ENCODE results near the gene DNAI4. TPM values are rescaled to one million over a fixed set of nuclear protein-coding genes. Genes with fewer than 3 reads are reported as not detected.

The DNAI4 gene
- total and polyA plus RNA-seq, 12 donors, result 0.44 to 24.5 (median 13.5) TPM

DNA sequence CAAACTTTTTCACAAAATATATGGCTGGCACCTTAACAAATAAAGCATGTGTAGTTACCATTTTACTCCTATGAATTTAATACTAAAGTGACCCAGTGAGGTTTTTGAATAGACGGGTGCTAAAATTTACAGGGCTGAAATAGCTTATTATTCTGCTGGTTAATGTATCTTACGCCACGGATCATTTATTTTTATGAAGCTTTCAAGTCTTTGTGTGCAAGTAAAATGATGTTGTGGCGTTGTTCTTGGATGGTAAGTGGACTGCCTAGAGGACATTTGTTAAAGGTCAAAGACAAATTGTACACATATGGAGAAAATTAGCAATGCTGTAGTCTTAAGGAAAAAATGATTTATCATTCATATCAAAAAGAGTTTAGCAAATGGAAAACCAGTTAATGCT, 146.4 kb downstream of the DNAI4 start:
- intact Hi-C loops (cut with DNase I), result loop anchor here in 1 of 10 donors (10.0 kb wide), 1 partner anchor 117 kb away; no protein-coding TSS in a partner anchor
- WGBS, 2 donors, result 90 to 94% methylated on average over 4 of the region's 4 CpGs

DNA sequence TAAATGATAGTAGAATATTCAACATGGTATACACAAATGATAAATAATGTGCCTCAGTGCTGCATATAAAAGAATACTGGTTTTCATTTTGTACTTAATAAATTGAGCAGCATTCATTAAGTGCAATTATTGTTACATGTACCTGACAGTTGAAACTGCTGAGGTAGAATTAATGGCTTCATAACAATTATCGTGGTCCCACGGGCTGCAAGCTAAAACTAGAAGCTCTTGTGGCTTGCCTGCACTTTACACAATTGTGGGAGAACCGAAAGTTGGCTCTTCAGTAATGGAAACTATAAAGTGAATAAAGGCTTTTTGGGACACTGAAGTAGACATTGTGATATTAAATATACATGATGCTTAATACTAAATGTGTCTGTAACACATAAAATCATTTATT, 146.8 kb downstream of the DNAI4 start:
- Histone ChIP-seq H3K36me3 (peaks cover 0 to 17% (median 0%) of the 10 kb centered on the region in 9 donors), H3K27me3 (no peaks in the 10 kb centered on the region), H3K9me3 (peaks cover 0 to 14% (median 0%) of the 10 kb centered on the region in 11 donors), H3K4me3 (no peak overlapping the region), H3K27ac (no peak overlapping the region), H3K4me1 (no peaks in the 10 kb centered on the region)
- TF ChIP-seq, protein P1, sequence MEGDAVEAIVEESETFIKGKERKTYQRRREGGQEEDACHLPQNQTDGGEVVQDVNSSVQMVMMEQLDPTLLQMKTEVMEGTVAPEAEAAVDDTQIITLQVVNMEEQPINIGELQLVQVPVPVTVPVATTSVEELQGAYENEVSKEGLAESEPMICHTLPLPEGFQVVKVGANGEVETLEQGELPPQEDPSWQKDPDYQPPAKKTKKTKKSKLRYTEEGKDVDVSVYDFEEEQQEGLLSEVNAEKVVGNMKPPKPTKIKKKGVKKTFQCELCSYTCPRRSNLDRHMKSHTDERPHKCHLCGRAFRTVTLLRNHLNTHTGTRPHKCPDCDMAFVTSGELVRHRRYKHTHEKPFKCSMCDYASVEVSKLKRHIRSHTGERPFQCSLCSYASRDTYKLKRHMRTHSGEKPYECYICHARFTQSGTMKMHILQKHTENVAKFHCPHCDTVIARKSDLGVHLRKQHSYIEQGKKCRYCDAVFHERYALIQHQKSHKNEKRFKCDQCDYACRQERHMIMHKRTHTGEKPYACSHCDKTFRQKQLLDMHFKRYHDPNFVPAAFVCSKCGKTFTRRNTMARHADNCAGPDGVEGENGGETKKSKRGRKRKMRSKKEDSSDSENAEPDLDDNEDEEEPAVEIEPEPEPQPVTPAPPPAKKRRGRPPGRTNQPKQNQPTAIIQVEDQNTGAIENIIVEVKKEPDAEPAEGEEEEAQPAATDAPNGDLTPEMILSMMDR (IDR thresholded peaks at IDR 0.05), result no peak
- ATAC-seq (no peak), DNase-seq (no peak)
- WGBS, 2 donors, result 89 to 92% methylated on average over 3 of the region's 3 CpGs
- intact Hi-C loops (cut with DNase I), result loop anchor here in 1 of 10 donors (10.0 kb wide), 1 partner anchor 117 kb away; no protein-coding TSS in a partner anchor

More for the DNA sequence above, 146.4 kb downstream of the DNAI4 start:
- H3K4me3 ChIP-seq, result no peak overlapping the region
- ATAC-seq (no peak), DNase-seq (no peak)
- peaks cover 0 to 17% (median 0%) of the 10 kb centered on the region in 9 donors for H3K36me3 ChIP-seq
- no peaks in the 10 kb centered on the region for H3K27me3 ChIP-seq
- peaks cover 0 to 14% (median 0%) of the 10 kb centered on the region in 11 donors for H3K9me3 ChIP-seq
- TF ChIP-seq, protein P1 (IDR thresholded peaks at IDR 0.05), result no peak
- H3K27ac ChIP-seq, result no peak overlapping the region
- H3K4me1 ChIP-seq, result no peaks in the 10 kb centered on the region

DNA sequence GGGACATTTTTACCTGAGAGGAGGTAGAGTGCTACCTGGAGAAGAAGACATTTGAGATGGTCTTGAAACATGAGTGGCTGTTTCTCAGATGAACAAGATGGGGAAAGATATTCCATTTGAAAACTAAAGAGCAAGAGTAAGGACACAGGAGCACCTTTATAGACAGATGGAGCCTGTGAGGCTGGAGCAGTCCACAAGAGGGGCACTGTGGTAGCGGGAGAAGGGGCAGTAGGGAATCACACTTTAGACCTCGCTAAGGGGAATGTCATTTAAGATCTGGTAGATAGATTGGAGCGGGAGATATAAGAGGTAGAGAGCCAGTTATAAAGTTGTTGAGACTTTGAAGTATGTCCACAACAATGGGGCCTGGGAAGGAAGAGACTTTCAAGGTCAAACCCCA, 149.0 kb downstream of the DNAI4 start:
- H3K36me3 ChIP-seq, result peaks cover 0 to 32% (median 0%) of the 10 kb centered on the region in 9 donors

DNA sequence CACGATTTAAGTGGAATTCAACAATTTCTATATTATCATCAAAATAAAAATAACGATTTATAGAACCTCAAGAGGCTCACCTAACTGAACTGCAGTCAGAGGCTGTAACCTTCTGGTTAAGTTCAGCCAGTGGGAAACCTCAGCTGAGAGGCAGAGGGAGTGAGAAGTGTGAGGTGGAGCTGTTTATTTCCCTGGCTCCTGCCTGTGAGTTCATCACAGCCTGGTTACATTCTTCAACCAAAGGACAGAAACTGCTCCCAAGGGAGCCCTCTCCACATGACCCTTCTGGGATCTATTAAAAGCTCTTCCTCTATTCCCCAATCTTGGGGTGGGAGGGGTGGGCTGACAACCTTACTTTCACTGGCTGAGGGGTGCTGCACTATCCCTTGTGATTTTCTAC, 150.2 kb downstream of the DNAI4 start:
- TF ChIP-seq, protein P1 (IDR thresholded peaks at IDR 0.05), result no peak
- H3K27me3 ChIP-seq, result no peaks in the 10 kb centered on the region
- intact Hi-C loops (cut with DNase I), result loop anchor here in 1 of 10 donors (10.0 kb wide), 1 partner anchor 120 kb away; no protein-coding TSS in a partner anchor
- H3K4me1 ChIP-seq, result no peaks in the 10 kb centered on the region
- WGBS, 2 donors, result 77 to 80% methylated on average over 2 of the region's 2 CpGs
- H3K9me3 ChIP-seq, result peaks cover 0 to 3% (median 0%) of the 10 kb centered on the region in 11 donors
- ATAC-seq (no peak), DNase-seq (no peak)
- H3K36me3 ChIP-seq, result peaks cover 0 to 32% (median 0%) of the 10 kb centered on the region in 9 donors
- H3K4me3 ChIP-seq, result no peak overlapping the region
- no peak overlapping the region for H3K27ac ChIP-seq

More for the DNA sequence above, 149.0 kb downstream of the DNAI4 start:
- no peaks in the 10 kb centered on the region for H3K4me1 ChIP-seq
- intact Hi-C loops (cut with DNase I), result loop anchor here in 1 of 10 donors (10.0 kb wide), 1 partner anchor 119 kb away; no protein-coding TSS in a partner anchor
- DNase-seq (no peak), ATAC-seq (no peak)
- no peak overlapping the region for H3K4me3 ChIP-seq
- H3K9me3 ChIP-seq, result peaks cover 0 to 9% (median 0%) of the 10 kb centered on the region in 11 donors
- TF ChIP-seq, protein P1 (IDR thresholded peaks at IDR 0.05), result no peak
- WGBS, 2 donors, result 88 to 90% methylated on average over 3 of the region's 3 CpGs
- H3K27ac ChIP-seq, result no peak overlapping the region
- H3K27me3 ChIP-seq, result no peaks in the 10 kb centered on the region
